OCI-LY3 (cell line): ENCODE measurements around the gene RPL37.
"Not testable (repeated sequence)": the region's sequence is repeated elsewhere in the genome, so short reads cannot be mapped to it uniquely, and the experiment has no call there.

ENCODE experiments used
- H2AFZ ChIP-seq: fragments of 200-600, 300-600 bp; shearing (Covaris generic); 2 replicates; pipeline ENCODE4 v1.6.0; 2014; ENCODE audit warnings: antibody characterized with exemption, low read depth, low read length
- H3K27ac ChIP-seq: fragments of 200-600, 300-600 bp; sonication (generic); 2 replicates; pipeline ENCODE4 v1.5.1; 2014; ENCODE audit warnings: mild to moderate bottlenecking, low read length, moderate library complexity, mixed read lengths
- H3K27me3 ChIP-seq: fragments of 200-600, 300-600 bp; sonication (generic); 2 replicates; pipeline ENCODE4 v1.6.1; 2014; ENCODE audit warnings: low read depth, low read length, mixed read lengths
- H3K36me3 ChIP-seq: fragments of 200-600, 300-600 bp; sonication (generic); replicated peaks from 2 replicates; pipeline ENCODE3; 2014; ENCODE audit warnings: low read depth, low read length, mixed read lengths
- H3K4me1 ChIP-seq: fragments of 300-600, 200-600 bp; sonication (generic); 2 replicates; pipeline ENCODE4 v1.6.1; 2014; ENCODE audit warnings: low read length, mixed read lengths
- H3K4me2 ChIP-seq: fragments of 200-600, 300-600 bp; sonication (generic); 2 replicates; pipeline ENCODE4 v1.6.1; 2014; ENCODE audit warnings: low read length, mixed read lengths
- H3K4me3 ChIP-seq: fragments of 300-600, 200-600 bp; sonication (generic); 2 replicates; pipeline ENCODE4 v1.5.1; 2014; ENCODE audit warnings: antibody characterized with exemption, mild to moderate bottlenecking, low read length, moderate library complexity
- H3K79me2 ChIP-seq: fragments of 300-600, 200-600 bp; shearing (Covaris generic); 2 replicates; pipeline ENCODE4 v1.6.1; 2014; ENCODE audit warnings: mild to moderate bottlenecking, low read length, mixed read lengths
- H3K9ac ChIP-seq: fragments of 300-600, 200-600 bp; shearing (Covaris generic); 2 replicates; pipeline ENCODE4 v1.6.0; 2014; ENCODE audit warnings: mild to moderate bottlenecking, low read length, moderate library complexity
- H3K9me3 ChIP-seq: fragments of 200-600, 300-600 bp; shearing (Covaris generic); 2 replicates; pipeline ENCODE4 v1.6.1; 2014; ENCODE audit warnings: low read length, mixed read lengths; ENCODE audit not compliant: insufficient read depth
- H4K20me1 ChIP-seq: fragments of 200-600, 300-600 bp; sonication (generic); 2 replicates; pipeline ENCODE4 v1.6.1; 2016; ENCODE audit warnings: low read length, mixed read lengths; ENCODE audit not compliant: insufficient read depth
- CTCF ChIP-seq: fragments of 200-600, 300-600 bp; sonication (generic); IDR thresholded peaks from 2 replicates; pipeline ENCODE4 v1.5.1; 2014; ENCODE audit warnings: antibody characterized with exemption, low read length, low read depth
- EZH2phosphoT487 ChIP-seq: fragments of 200-600 bp; shearing (Covaris generic); IDR thresholded peaks from 2 replicates; pipeline ENCODE4 v1.6.1; 2018; ENCODE audit warnings: antibody characterized with exemption, mixed run types, low read depth

RPL37 gene

GRCh38 chr5:40787986-40788385 lies 47.0 kb downstream of the RPL37 start:
- Histone ChIP-seq H3K4me1 (peaks cover 9% of the 10 kb centered on the region), H3K9me3 (no peaks in the 10 kb centered on the region), H3K79me2 (peaks cover 89% of the 10 kb centered on the region), H3K9ac (no peak overlapping the region), H2AFZ (no peak overlapping the region), H4K20me1 (peaks cover 4% of the 10 kb centered on the region), H3K4me2 (no peak overlapping the region), H3K36me3 (peaks cover 7% of the 10 kb centered on the region), H3K27me3 (no peaks in the 10 kb centered on the region), H3K27ac (no peak overlapping the region), H3K4me3 (no peak overlapping the region)
- TF ChIP-seq CTCF = no peak
- no peak for TF ChIP-seq EZH2phosphoT487

DNA sequence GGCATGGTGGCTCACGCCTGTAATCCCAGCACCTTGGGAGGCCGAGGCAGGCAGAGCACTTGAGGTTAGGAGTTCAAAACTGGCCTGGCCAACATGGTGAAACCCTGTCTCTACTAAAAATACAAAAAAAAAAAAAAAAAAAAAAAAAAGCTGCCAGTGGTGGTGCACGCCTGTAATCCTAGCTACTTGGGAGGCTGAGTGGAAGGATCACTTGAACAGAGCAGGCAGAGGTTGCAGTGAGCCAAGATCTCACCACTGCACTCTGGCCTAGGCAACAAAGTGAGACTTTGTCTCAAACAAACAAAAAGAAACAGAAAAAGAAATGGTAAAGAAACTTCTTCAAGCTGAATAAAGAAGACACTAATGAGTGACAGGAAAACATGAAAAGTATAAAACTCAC lies 48.4 kb downstream of the RPL37 start:
- not testable (repeated sequence) for H3K27ac ChIP-seq, H3K4me1 ChIP-seq, H3K4me2 ChIP-seq, H2AFZ ChIP-seq, H3K9me3 ChIP-seq, H3K4me3 ChIP-seq, H3K27me3 ChIP-seq, H3K9ac ChIP-seq, H4K20me1 ChIP-seq, H3K36me3 ChIP-seq
- H3K79me2 ChIP-seq = peaks cover 91% of the 10 kb centered on the region

- peaks cover 92% of the 10 kb centered on the region for H3K79me2 ChIP-seq
- TF ChIP-seq CTCF (no peak), EZH2phosphoT487 (no peak)
These were observed 50.1 kb downstream of the RPL37 start for GRCh38 chr5:40784916-40785315.

GRCh38 chr5:40784027-40784653 lies 50.9 kb downstream of the RPL37 start:
- Histone ChIP-seq H3K27ac (no peak overlapping the region), H3K36me3 (peaks cover 7% of the 10 kb centered on the region), H3K27me3 (no peaks in the 10 kb centered on the region), H3K9ac (no peak overlapping the region), H4K20me1 (peaks cover 6% of the 10 kb centered on the region), H3K4me3 (no peak overlapping the region), H2AFZ (no peak overlapping the region), H3K9me3 (no peaks in the 10 kb centered on the region), H3K4me1 (no peaks in the 10 kb centered on the region), H3K4me2 (no peak overlapping the region), H3K79me2 (peaks cover 95% of the 10 kb centered on the region)
- no peak for TF ChIP-seq EZH2phosphoT487
- no peak for TF ChIP-seq CTCF

More at GRCh38 chr5:40784916-40785315, 50.1 kb downstream of the RPL37 start:
- H3K4me3 ChIP-seq = no peak overlapping the region
- no peaks in the 10 kb centered on the region for H3K9me3 ChIP-seq
- no peak overlapping the region for H2AFZ ChIP-seq
- H3K9ac ChIP-seq = no peak overlapping the region
- peaks cover 6% of the 10 kb centered on the region for H4K20me1 ChIP-seq
- peaks cover 7% of the 10 kb centered on the region for H3K36me3 ChIP-seq
- no peaks in the 10 kb centered on the region for H3K27me3 ChIP-seq
- H3K27ac ChIP-seq = no peak overlapping the region
- no peak overlapping the region for H3K4me2 ChIP-seq
- no peaks in the 10 kb centered on the region for H3K4me1 ChIP-seq
